Neural progenitor cell (in vitro differentiated cells): ENCODE data around the gene GCN1.

Experiments
- CTCF ChIP-seq: fragments of 200-600 bp; sonication (generic); IDR thresholded peaks from 2 replicates; pipeline ENCODE4 v1.5.1; 2017; ENCODE audit warnings: antibody characterized with exemption, mild to moderate bottlenecking
- EZH2 ChIP-seq: fragments of 200-600 bp; sonication (generic); IDR thresholded peaks from 2 replicates; pipeline ENCODE4 v1.6.1; 2017; ENCODE audit warnings: antibody characterized with exemption, mild to moderate bottlenecking, moderate library complexity

GRCh38 chr12:120119271-120119973 lies 75.1 kb downstream of the GCN1 start:
- TF ChIP-seq CTCF, result no peak
- no peak for TF ChIP-seq EZH2
